Thyroid gland (tissue), 4 donors: Measurements from ENCODE around the gene METAP2.

Experiments used
- CTCF ChIP-seq, 6 experiments: fragments of 200-600 bp in 3 of 6; fragments of 450-650 bp in 3 of 6; sonication (generic) in 3 of 6; IDR thresholded peaks; one replicate each; pipeline ENCODE4 v1.5.1; 2016 to 2019; ENCODE audit warnings: antibody characterized with exemption in 6 of 6, mild to moderate bottlenecking in 2 of 6, inconsistent platforms in 1 of 6, moderate library complexity in 1 of 6
- POLR2A ChIP-seq, 2 donors: fragments of 450-650 bp; IDR thresholded peaks; one replicate each; pipeline ENCODE4 v1.6.1; 2017; ENCODE audit warnings: antibody characterized with exemption in 2 of 2, mild to moderate bottlenecking in 2 of 2, moderate library complexity in 1 of 2

GRCh38 chr12:95522692-95523091 is 48.7 kb downstream of the METAP2 start:
- TF ChIP-seq CTCF (IDR thresholded peaks at IDR 0.05) (no peak), POLR2A (IDR thresholded peaks at IDR 0.05) (no peak)
